Measurements from ENCODE around the gene PRND. TPM values are rescaled to one million over a fixed set of nuclear protein-coding genes. Genes with fewer than 3 reads are reported as not detected.

PRND gene
- polyA plus RNA-seq, 1 donor (not counting 4 experiments of a cell fraction or from before 2014, with no cell fraction given), result not detected

GRCh38 chr20:4765681-4766080 lies 44.0 kb downstream of the PRND start:
- DNase-seq (ENCODE audit: low read depth, low spot score), result no peak
- H2AFZ ChIP-seq (ENCODE audit: control insufficient read depth, low read length), result no peak overlapping the region
- H3K9ac ChIP-seq (ENCODE audit: control insufficient read depth, extremely low read depth, insufficient read depth, low read length), result no peak overlapping the region
- no peaks in the 10 kb centered on the region for H3K9me1 ChIP-seq (ENCODE audit: control insufficient read depth, extremely low read depth, insufficient read depth, low read length)
- peaks cover 15% of the 10 kb centered on the region for H3K4me1 ChIP-seq (ENCODE audit: control insufficient read depth, extremely low read depth, insufficient read depth, low read length)
- H3K4me2 ChIP-seq (ENCODE audit: control insufficient read depth, extremely low read depth, insufficient read depth, low read depth, low read length), result no peak overlapping the region
- no peaks in the 10 kb centered on the region for H3K79me2 ChIP-seq (ENCODE audit: control insufficient read depth, insufficient read depth, low read length)
- TF ChIP-seq CTCF (optimal IDR thresholded peaks at IDR 0.05 in 1 of 3, IDR thresholded peaks at IDR 0.05 in 1 of 3, conservative IDR thresholded peaks at IDR 0.05 in 1 of 3; ENCODE audit: extremely low read depth in 1 of 3, insufficient read depth in 2 of 3, low read length in 3 of 3) (no peak), EZH2 (IDR thresholded peaks at IDR 0.05; ENCODE audit: low read length) (no peak)
- no peaks in the 10 kb centered on the region for H4K20me1 ChIP-seq (ENCODE audit: control insufficient read depth, extremely low read depth, insufficient read depth, low read length)
- H3K9me3 ChIP-seq (ENCODE audit: control insufficient read depth, low read depth, low read length), result no peaks in the 10 kb centered on the region
- H3K27me3 ChIP-seq (ENCODE audit: control insufficient read depth, extremely low read depth, insufficient read depth, low read length), result peaks cover 8% of the 10 kb centered on the region
- H3K36me3 ChIP-seq (ENCODE audit: control insufficient read depth in 2 of 2, extremely low read depth in 1 of 2, insufficient read depth in 2 of 2, low read length in 2 of 2), result no peaks in the 10 kb centered on the region
- dilution Hi-C loops (cut with MboI; ENCODE audit: extremely low pct_ligation_motif_present, low sequenced_read_pairs), result no loop called here
- no peak overlapping the region for H3K27ac ChIP-seq (ENCODE audit: control insufficient read depth, insufficient read depth, low read length)
- FAIRE-seq, result no peak
- no peak overlapping the region for H3K4me3 ChIP-seq (ENCODE audit: control insufficient read depth in 2 of 3, extremely low read depth in 1 of 3, insufficient read depth in 2 of 3, low read depth in 1 of 3, low read length in 3 of 3)

GRCh38 chr20:4766631-4767030 lies 44.9 kb downstream of the PRND start:
- Histone ChIP-seq H3K79me2 (ENCODE audit: control insufficient read depth, insufficient read depth, low read length) (no peaks in the 10 kb centered on the region), H3K4me2 (ENCODE audit: control insufficient read depth, extremely low read depth, insufficient read depth, low read depth, low read length) (no peak overlapping the region), H3K4me3 (ENCODE audit: control insufficient read depth in 2 of 3, extremely low read depth in 1 of 3, insufficient read depth in 2 of 3, low read depth in 1 of 3, low read length in 3 of 3) (no peak overlapping the region), H3K9me3 (ENCODE audit: control insufficient read depth, low read depth, low read length) (peaks cover 3% of the 10 kb centered on the region), H2AFZ (ENCODE audit: control insufficient read depth, low read length) (no peak overlapping the region), H3K27me3 (ENCODE audit: control insufficient read depth, extremely low read depth, insufficient read depth, low read length) (peaks cover 2% of the 10 kb centered on the region), H3K4me1 (ENCODE audit: control insufficient read depth, extremely low read depth, insufficient read depth, low read length) (peaks cover 7% of the 10 kb centered on the region), H3K36me3 (ENCODE audit: control insufficient read depth in 2 of 2, extremely low read depth in 1 of 2, insufficient read depth in 2 of 2, low read length in 2 of 2) (no peaks in the 10 kb centered on the region), H3K9ac (ENCODE audit: control insufficient read depth, extremely low read depth, insufficient read depth, low read length) (no peak overlapping the region), H4K20me1 (ENCODE audit: control insufficient read depth, extremely low read depth, insufficient read depth, low read length) (no peaks in the 10 kb centered on the region), H3K27ac (ENCODE audit: control insufficient read depth, insufficient read depth, low read length) (no peak overlapping the region), H3K9me1 (ENCODE audit: control insufficient read depth, extremely low read depth, insufficient read depth, low read length) (no peaks in the 10 kb centered on the region)
- dilution Hi-C loops (cut with MboI; ENCODE audit: extremely low pct_ligation_motif_present, low sequenced_read_pairs), result no loop called here
- FAIRE-seq (no peak), DNase-seq (ENCODE audit: low read depth, low spot score) (no peak)
- TF ChIP-seq EZH2 (IDR thresholded peaks at IDR 0.05; ENCODE audit: low read length), result no peak
- no peak for TF ChIP-seq CTCF (optimal IDR thresholded peaks at IDR 0.05 in 1 of 3, IDR thresholded peaks at IDR 0.05 in 1 of 3, conservative IDR thresholded peaks at IDR 0.05 in 1 of 3; ENCODE audit: extremely low read depth in 1 of 3, insufficient read depth in 2 of 3, low read length in 3 of 3)
